Tibial nerve (tissue), 3 donors: ENCODE data around the gene HEXD.

Source experiments
- POLR2A ChIP-seq, 2 donors: fragments of 450-650 bp; IDR thresholded peaks; one replicate each; pipeline ENCODE4 v1.6.1; 2017; ENCODE audit warnings: antibody characterized with exemption in 2 of 2, mild to moderate bottlenecking in 2 of 2, moderate library complexity in 2 of 2
- TF ChIP-seq, protein P1 (sequence below), 5 experiments: fragments of 200-600 bp in 3 of 5; fragments of 450-650 bp in 2 of 5; sonication (generic) in 3 of 5; IDR thresholded peaks; one replicate each; pipeline ENCODE4 v1.5.1; 2016 to 2019; ENCODE audit warnings: antibody characterized with exemption in 5 of 5, mild to moderate bottlenecking in 3 of 5, moderate library complexity in 2 of 5

DNA sequence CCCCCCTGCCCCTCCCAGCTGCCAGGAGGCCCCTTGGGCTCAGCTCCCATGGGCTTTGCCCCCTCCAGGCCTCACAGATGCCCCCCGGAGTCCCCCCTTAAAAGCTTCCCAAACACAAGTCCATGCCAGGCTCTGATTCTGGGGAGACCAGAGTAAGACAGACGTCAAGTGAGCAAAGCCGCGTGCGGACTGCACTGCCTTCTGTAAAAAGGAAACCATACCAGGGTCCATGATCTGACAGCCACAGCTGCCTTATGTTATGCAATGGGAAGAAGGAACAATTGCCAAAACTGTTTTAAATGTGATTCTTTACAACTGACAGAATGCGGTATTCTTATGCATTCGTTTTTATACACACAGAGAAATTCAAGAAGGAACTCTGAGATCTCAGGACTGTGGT is 17.9 kb upstream of the HEXD start:
- TF ChIP-seq, protein P1, sequence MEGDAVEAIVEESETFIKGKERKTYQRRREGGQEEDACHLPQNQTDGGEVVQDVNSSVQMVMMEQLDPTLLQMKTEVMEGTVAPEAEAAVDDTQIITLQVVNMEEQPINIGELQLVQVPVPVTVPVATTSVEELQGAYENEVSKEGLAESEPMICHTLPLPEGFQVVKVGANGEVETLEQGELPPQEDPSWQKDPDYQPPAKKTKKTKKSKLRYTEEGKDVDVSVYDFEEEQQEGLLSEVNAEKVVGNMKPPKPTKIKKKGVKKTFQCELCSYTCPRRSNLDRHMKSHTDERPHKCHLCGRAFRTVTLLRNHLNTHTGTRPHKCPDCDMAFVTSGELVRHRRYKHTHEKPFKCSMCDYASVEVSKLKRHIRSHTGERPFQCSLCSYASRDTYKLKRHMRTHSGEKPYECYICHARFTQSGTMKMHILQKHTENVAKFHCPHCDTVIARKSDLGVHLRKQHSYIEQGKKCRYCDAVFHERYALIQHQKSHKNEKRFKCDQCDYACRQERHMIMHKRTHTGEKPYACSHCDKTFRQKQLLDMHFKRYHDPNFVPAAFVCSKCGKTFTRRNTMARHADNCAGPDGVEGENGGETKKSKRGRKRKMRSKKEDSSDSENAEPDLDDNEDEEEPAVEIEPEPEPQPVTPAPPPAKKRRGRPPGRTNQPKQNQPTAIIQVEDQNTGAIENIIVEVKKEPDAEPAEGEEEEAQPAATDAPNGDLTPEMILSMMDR (IDR thresholded peaks at IDR 0.05): no peak
- no peak for TF ChIP-seq POLR2A (IDR thresholded peaks at IDR 0.05)
